NT2/D1 (cell line): Measurements from ENCODE around the gene NUS1.

Experiments used
- SUZ12 ChIP-seq: IDR thresholded peaks from 2 replicates; pipeline ENCODE4 v1.6.1; 2011; ENCODE audit not compliant: insufficient read length, insufficient read depth; ENCODE audit errors: extremely low read depth
- YY1 ChIP-seq: IDR thresholded peaks from 2 replicates; pipeline ENCODE4 v1.6.1; 2011; ENCODE audit not compliant: insufficient read length, insufficient read depth
- ZNF274 ChIP-seq: IDR thresholded peaks from 2 replicates; pipeline ENCODE4 v1.6.1; 2011; ENCODE audit warnings: mild to moderate bottlenecking, low read depth, low read length

DNA sequence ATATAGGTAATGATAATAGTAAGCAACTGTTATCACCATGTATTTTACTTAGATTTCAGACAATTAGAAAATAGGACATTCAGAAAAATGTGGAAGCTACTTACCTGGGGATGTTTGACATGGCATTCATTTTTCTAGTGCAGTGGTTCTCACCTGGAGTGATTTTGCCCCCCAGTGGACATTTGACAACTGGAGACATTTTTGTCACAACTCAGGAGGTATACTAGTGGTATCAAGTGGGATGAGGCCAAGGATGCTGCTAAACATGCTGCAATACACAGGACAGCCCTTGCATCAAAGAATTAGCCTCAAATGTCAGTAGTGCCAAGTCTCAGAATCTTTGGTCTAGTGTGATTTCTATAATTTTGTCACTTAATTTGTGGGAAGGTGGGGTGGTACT lies 36.1 kb downstream of the NUS1 start:
- TF ChIP-seq YY1 (no peak), ZNF274 (no peak), SUZ12 (no peak)
